Activated naive CD4-positive, alpha-beta T cell treated with Interleukin-2 at 50 U/mL for 16 hours (primary cell): ENCODE data around the gene COLEC12.

ENCODE experiments used
- DNase-seq: peaks from one replicate; pipeline ENCODE4 v3.0.0-alpha.2; 2020

Gene COLEC12

DNA sequence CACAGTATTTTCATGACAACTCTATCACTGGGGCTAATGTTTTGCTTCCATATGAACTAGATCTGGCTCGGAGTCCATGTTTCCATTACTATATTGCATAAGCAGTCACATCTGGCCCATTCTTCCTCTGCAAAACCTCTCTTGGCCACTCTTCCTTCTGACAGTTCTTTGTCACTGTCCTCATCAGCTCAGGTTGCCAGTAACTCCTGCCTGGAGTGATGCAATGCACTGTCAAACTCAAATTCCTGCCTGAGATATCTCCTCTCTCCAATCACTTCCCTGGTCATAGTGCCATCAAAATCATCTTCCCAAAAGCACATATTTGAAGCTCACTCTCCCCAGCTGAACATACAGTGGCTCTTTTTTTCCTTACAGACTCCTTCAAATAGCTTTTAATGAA is 66.1 kb downstream of the COLEC12 start:
- DNase-seq = no peak

DNA sequence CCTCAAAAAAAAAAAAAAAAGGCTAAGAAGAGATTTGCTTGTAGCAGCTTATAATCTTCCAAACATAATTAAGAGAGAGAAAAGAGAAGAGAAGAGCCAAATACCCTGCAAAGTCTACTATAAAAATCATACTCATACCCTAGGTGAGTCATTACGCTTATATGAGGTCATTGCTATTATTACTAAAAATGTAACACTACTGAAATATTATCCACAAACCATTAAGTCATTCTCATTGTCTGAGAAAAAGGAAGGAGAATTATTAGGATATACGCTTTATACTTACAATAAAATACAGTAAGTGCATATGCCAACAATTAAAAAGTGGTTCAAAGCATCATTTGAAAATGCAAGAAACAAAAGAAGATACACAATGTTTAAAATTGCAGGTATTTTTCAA is 66.5 kb downstream of the COLEC12 start:
- no peak for DNase-seq

DNA sequence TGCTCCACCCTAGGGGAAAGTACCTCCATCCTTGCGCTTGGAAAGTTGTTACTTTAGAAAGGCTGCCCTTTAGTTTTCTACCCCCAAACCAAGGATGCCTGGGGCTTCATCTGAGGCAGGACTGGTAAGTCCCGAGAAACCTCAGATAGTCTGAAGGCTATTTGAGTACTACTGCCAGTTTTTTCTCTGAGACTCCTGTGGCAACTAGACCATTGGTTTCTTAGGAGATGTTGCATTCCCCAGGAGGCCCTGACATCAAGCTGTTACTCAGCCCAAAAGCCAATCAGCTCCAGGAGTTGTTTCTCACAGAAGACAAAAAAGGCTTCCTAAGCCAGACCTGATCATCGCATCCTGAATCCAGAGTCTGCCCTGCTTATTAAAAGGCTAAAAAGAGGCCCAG is 67.2 kb downstream of the COLEC12 start:
- DNase-seq = no peak

DNA sequence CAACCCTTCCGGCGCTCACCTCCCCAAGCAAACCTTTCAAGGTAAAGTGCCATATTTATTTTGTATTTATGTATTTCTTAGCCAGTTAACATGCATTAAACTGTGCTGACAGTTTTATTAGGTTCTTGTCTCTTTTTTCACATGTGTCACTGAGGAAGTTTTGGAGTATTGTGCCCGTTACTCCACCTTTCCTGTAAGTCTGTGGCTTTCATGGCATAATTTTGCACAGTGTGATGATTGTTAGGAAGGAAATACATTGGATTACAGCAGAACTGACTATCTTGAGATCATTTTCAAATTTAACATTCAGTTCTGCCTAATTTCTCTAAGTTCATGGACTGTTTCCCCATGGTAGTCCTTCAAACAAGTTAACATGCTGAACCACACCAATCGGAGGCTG is 67.7 kb downstream of the COLEC12 start:
- DNase-seq = no peak

- DNase-seq = no peak
Observed at GRCh38 chr18:429030-429429, 71.5 kb downstream of the COLEC12 start.

- no peak for DNase-seq
Observed at GRCh38 chr18:427005-427404, 73.5 kb downstream of the COLEC12 start.

DNA sequence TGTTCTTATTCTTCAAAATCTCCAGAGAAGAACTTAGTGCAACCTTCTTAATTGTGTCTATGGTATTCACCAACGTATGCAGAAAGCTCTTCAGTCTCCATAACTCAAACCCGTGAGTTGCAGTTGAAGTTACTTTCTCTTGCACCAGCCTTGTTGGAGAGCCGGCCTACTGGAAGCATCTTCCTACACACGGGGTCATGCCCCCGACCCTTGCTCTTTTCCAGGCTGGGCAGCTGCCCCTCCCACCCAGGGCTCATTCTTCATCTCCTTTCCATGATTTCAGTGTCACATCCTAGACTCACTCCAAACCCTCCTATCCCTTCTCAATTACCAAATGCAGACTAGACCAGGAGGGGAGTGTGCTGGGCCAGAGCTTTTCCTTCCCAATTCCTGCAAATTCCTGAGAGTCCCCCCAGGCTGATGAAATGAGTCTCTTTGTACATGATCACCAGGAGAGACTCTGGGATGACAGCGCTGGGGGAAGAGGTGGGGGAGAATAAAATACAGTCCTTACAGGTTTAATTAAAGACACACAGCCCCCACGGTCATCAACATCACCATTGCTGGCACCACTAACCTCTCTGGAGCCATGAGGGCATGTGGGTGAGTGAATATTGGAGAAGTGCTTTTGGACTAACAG is 75.3 kb downstream of the COLEC12 start:
- no peak for DNase-seq

- DNase-seq = no peak
Observed at GRCh38 chr18:424668-425067, 75.8 kb downstream of the COLEC12 start.

DNA sequence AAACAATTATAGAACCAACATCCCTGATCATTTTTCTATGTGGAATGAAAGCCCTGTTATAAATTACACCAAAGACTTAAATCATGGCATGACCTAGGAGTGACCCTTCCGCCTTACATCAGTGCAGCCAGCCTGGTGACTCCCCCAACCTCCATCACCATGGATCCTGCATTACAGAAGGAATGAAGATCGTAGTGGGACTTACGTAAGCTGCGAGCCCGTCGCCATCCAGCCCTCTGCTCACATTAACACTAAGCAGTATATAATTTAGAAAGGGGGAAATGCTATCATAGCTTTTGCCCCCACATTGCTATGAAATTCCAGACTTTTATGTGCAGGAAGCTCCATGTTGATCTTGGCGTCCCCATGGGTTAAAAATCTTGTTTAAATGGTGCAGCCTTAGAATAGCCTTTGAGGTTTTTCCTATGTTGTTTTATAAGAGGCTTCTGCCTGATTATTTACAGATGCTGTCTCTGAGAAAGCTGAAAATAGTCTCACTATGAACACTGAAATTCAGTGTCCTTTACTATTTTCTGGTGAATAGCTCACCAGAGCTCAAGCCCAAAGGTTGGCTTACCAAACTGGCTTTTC is 76.3 kb downstream of the COLEC12 start:
- no peak for DNase-seq

GRCh38 chr18:422966-423365 is 77.5 kb downstream of the COLEC12 start:
- no peak for DNase-seq

GRCh38 chr18:421247-422155 is 79.0 kb downstream of the COLEC12 start:
- no peak for DNase-seq

- no peak for DNase-seq
Observed at GRCh38 chr18:420661-421246, 79.7 kb downstream of the COLEC12 start.

- DNase-seq = no peak
Observed at GRCh38 chr18:419541-420175, 80.8 kb downstream of the COLEC12 start.

DNA sequence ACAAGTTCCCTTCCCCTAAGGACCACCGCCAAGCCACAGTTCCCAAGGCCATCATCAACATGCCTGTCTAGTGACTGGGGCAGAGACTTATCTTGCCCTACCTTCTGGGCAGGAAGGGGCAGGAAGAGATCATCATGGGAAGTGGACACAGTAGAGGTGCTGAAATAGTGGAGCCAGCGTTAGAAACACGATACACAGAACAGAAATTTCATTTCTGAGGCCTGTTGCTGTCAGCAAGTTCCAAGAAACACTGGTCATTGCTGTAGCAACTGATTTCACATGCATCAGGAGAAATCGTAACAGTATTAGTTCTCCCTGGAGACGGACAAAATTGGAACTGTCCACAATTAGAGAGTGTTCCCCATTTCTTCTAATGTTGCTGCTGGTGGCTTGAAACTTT is 83.0 kb downstream of the COLEC12 start:
- DNase-seq = no peak

GRCh38 chr18:416930-417329 is 83.6 kb downstream of the COLEC12 start:
- no peak for DNase-seq

DNA sequence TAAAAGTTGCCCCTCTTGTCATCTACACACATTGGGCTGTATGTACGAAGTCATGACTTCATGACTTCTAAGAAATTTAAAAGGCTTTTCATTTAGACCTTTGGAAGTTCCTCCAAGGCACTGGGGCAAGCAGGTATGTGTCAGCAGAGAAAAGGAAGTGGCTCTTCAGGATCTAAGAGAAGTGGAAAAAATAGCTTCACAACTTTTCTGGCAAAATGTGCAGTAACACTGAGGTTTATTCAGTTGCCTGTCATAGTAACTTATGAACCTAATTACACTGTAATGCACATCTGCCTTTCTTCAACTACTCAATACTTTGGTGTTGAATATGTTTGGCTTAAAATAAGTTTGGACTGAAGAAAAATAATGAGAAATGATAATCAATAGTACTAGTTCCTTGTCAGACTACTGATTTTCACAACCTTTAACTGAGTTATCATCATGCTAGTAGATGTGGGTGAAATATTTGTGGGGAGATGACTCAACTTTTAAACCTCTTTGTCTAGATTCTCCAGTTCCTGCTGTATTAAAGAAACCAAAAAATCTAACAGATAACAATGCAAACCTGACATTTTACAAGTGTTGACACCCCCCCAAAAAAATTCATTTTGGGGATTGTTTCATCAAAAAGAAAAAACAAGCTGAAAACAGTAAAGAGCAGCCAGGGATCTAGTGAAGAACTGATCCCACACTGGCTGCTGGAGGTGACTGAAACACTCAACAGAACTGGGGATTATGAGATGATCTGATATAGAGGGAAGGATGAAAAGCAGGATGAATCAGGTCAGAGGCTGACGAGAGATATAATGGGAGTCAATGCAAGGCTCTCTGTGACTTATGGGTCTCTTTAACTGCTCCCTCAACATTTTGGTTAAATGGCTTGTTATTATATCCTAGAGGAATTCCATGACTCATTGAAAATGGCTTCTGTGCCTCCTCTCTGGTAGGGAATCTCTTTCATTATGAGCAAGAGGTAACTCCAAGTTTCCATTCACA is 84.6 kb downstream of the COLEC12 start:
- DNase-seq = no peak

DNA sequence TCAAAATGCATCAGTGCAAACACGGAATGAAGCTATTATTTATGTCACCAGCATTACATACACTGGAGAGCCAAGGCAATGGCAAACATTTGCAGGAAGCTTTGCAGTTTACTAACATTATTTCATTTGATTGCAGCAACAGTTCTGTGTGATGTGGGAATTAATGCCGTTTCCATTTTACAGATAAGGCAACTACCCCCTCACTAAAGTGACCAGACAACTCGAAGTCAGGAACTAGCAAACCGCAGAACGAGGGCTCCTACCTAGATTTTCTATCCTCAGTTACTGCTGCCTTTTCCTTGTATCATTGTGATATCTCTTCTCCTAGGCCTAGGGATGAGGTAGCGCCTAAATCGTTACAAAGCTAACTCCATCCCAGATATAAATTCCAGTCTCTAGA is 85.5 kb downstream of the COLEC12 start:
- DNase-seq = no peak

GRCh38 chr18:413233-413632 is 87.3 kb downstream of the COLEC12 start:
- no peak for DNase-seq

DNA sequence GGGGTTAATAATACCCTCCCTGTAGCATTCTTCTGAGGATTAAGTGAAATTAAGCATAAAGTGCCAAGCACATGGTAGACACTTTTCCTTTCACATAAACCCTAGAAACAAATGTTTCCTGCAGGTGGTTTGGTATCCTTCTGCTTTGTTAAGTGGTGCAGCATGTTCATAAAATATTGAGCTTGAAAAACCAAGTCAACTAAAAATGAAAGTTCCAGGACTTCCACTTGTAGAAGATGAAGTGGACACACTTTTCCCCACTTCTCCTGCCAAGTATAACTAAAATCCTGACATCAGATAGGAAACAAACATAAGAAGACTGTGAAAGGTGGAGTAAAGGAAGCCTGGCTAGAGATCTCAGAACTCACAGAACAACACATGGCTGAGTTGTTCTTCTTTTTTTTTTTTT is 90.5 kb downstream of the COLEC12 start:
- no peak for DNase-seq

DNA sequence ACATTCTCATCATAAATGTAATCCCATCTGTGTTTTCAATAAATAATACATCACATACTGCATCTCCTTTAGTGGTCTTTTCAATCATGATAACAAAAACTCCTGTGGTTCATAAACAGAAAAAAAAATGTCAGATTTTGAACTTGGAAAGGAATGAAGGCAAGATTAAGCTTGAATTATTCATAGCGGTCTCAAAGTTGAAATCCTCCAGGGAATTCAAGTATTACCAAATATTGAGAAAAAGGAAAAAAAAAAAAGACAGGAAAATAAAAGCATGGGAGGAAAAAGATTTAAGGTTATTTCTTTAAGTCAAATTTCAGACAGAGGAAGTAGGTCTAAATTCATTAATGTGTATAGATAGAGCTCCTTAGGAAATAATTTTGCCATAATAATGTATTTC is 92.1 kb downstream of the COLEC12 start:
- no peak for DNase-seq

GRCh38 chr18:407626-408224 is 92.8 kb downstream of the COLEC12 start:
- no peak for DNase-seq
